ENCODE data around the gene CCDC78.

DNA sequence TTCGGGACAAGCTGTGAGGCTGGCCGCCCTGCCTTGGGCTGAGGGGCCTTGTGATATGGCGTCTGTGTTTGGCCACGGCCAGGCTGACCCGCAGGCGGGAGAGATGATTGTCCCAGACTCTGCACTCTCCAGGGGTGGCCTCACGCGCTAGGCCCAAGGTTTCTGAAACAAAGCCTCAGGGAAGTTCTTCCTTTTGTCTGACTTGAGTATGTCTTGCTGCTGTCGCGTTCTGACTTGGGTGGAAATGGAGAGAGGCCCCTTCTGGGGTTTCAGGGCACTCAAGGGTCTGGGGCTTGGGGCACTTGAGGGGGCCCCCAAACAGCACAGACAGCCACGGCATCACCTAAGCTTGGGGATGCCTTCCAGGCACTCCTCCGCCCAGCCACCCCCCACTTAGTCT is 15.2 kb downstream of the CCDC78 start:
- TF ChIP-seq, protein P1, sequence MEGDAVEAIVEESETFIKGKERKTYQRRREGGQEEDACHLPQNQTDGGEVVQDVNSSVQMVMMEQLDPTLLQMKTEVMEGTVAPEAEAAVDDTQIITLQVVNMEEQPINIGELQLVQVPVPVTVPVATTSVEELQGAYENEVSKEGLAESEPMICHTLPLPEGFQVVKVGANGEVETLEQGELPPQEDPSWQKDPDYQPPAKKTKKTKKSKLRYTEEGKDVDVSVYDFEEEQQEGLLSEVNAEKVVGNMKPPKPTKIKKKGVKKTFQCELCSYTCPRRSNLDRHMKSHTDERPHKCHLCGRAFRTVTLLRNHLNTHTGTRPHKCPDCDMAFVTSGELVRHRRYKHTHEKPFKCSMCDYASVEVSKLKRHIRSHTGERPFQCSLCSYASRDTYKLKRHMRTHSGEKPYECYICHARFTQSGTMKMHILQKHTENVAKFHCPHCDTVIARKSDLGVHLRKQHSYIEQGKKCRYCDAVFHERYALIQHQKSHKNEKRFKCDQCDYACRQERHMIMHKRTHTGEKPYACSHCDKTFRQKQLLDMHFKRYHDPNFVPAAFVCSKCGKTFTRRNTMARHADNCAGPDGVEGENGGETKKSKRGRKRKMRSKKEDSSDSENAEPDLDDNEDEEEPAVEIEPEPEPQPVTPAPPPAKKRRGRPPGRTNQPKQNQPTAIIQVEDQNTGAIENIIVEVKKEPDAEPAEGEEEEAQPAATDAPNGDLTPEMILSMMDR (conservative IDR thresholded peaks at IDR 0.05; ENCODE audit: low read length), result no peak
- no peak for TF ChIP-seq EZH2phosphoT487 (IDR thresholded peaks at IDR 0.05; ENCODE audit: borderline replicate concordance)
